Activated T-cell treated with anti-CD3 and anti-CD28 coated beads for 24 hours (primary cell): ENCODE measurements around the gene DNAJA3.

ENCODE experiments used
- DNase-seq: peaks from one replicate; pipeline ENCODE4 v3.0.0-alpha.2; 2020; ENCODE audit warnings: low read depth

The DNAJA3 gene

GRCh38 chr16:4407543-4408322, 17.9 kb upstream of the DNAJA3 start:
- no peak for DNase-seq

- DNase-seq = no peak
These were observed 17.4 kb upstream of the DNAJA3 start for GRCh38 chr16:4408323-4408690.

GRCh38 chr16:4409081-4409932, 16.4 kb upstream of the DNAJA3 start:
- no peak for DNase-seq

GRCh38 chr16:4410335-4411075, 15.2 kb upstream of the DNAJA3 start:
- DNase-seq = no peak

- DNase-seq = no peak
These were observed 14.0 kb upstream of the DNAJA3 start for GRCh38 chr16:4411684-4412083.

GRCh38 chr16:4412159-4412558, 13.5 kb upstream of the DNAJA3 start:
- DNase-seq = no peak

GRCh38 chr16:4412854-4413253, 12.8 kb upstream of the DNAJA3 start:
- DNase-seq = no peak

- DNase-seq = peak; percentile 73
These were observed 11.3 kb upstream of the DNAJA3 start for GRCh38 chr16:4414187-4414917.

GRCh38 chr16:4415538-4416199, 10.0 kb upstream of the DNAJA3 start:
- peak; percentile 26 for DNase-seq

- DNase-seq = peak; percentile 99
These were observed 9.3 kb upstream of the DNAJA3 start, which contains the start of gene CORO7 for GRCh38 chr16:4416200-4417032. TSS of gene CORO7 (minus strand) at chr16:4416596. CDS start at chr16:4416518, 78 bp downstream.

GRCh38 chr16:4419402-4419959, 6.2 kb upstream of the DNAJA3 start:
- no peak for DNase-seq

GRCh38 chr16:4420505-4421105, 5.1 kb upstream of the DNAJA3 start:
- DNase-seq = no peak

- DNase-seq = no peak
These were observed 485 bp downstream of the DNAJA3 start for GRCh38 chr16:4426021-4426684.

GRCh38 chr16:4426722-4427372, 1.2 kb downstream of the DNAJA3 start:
- no peak for DNase-seq

GRCh38 chr16:4428500-4428899, 2.8 kb downstream of the DNAJA3 start:
- DNase-seq = no peak

- no peak for DNase-seq
These were observed 5.4 kb downstream of the DNAJA3 start for GRCh38 chr16:4431023-4431422.

- no peak for DNase-seq
These were observed 7.6 kb downstream of the DNAJA3 start for GRCh38 chr16:4433228-4433627.
